Fibroblast of pulmonary artery (primary cell): ENCODE measurements around the gene PASK.

Source experiments
- DNase-seq: peaks from one replicate; pipeline ENCODE4 v3.0.0-alpha.2; 2010; ENCODE audit warnings: low read depth
- H3K4me3 ChIP-seq: replicated peaks from 2 replicates; pipeline ENCODE4 v1.5.1; 2011; ENCODE audit warnings: low read depth, mild to moderate bottlenecking, control low read depth, low read length, moderate library complexity
- CTCF ChIP-seq: IDR thresholded peaks from 2 replicates; pipeline ENCODE4 v1.5.1; 2011; ENCODE audit warnings: mild to moderate bottlenecking, control low read depth, low read length, inconsistent platforms; ENCODE audit errors: missing control alignments

Gene PASK

GRCh38 chr2:241120440-241120839 lies 28.8 kb downstream of the PASK start:
- DNase-seq: no peak
- no peak overlapping the region for H3K4me3 ChIP-seq
- TF ChIP-seq CTCF: no peak

- H3K4me3 ChIP-seq: no peak overlapping the region
- TF ChIP-seq CTCF: no peak
- no peak for DNase-seq
These were observed 30.4 kb downstream of the PASK start for GRCh38 chr2:241118737-241119505.

- H3K4me3 ChIP-seq: no peak overlapping the region
- no peak for DNase-seq
- TF ChIP-seq CTCF: no peak
These were observed 32.4 kb downstream of the PASK start for GRCh38 chr2:241116606-241117560.

DNA sequence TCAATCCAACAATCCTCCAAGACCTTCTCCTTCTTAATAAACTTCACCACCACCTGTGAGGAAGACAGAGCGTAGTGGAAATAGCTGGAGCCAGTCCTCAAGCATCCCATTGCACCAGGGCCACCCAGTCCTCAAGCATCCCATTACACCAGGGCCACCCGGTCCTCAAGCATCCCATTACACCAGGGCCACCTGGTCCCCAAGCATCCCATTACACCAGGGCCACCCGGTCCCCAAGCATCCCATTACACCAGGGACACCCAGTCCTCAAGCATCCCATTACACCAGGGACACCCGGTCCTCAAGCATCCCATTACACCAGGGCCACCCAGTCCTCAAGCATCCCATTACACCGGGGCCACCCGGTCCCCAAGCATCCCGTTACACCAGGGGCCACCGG lies 33.9 kb downstream of the PASK start:
- no peak overlapping the region for H3K4me3 ChIP-seq
- no peak for DNase-seq
- TF ChIP-seq CTCF: no peak

DNA sequence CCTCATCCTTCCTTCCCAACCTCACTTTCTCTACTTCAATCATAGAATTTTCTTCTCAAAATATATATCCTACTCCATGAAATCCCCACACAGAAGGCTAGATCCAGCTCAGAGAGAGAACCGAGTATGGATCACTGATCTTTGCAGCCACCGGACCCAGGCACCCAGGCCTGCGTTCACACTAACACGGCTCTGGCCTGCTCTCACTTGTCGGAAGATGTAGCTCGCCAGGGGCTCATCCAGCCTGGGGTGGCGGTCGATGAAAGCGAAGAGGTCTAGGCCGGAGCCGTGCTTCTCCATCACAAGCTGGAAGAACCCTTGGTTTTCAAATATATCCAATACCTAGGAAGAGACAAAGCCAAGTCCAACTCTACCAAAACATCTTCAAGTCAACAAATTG lies 34.4 kb downstream of the PASK start:
- no peak for DNase-seq

DNA sequence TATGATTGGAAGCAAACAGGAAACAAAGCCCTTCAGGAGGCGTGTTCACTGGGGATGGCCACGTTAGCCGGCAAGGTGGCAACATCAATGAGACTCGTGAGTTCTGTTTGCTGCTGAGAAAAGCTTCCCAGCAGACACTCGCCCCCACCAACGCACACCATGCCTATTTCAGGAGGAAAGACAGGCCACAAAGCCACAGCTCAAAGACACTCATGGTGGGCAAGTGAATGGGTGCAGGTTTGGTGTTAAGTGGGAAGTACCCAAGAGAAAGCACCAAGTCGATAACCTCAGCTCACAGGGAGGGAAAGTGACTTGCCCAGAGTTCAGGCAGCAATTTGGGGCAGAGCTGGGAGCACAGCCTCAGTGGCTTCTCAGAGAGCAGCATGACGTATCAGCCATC lies 36.7 kb downstream of the PASK start:
- no peak overlapping the region for H3K4me3 ChIP-seq
- DNase-seq: no peak
- TF ChIP-seq CTCF: no peak

More for the DNA sequence above, 34.4 kb downstream of the PASK start:
- TF ChIP-seq CTCF: no peak
- no peak overlapping the region for H3K4me3 ChIP-seq
